Astrocyte (in vitro differentiated cells and primary cell): ENCODE data around the gene SYPL2.

Experiments
- EZH2 ChIP-seq: IDR thresholded peaks from 2 replicates; pipeline ENCODE4 v1.6.1; 2012; ENCODE audit warnings: mild to moderate bottlenecking, low read length, inconsistent platforms; ENCODE audit not compliant: insufficient read depth
- TF ChIP-seq, protein P1 (sequence below): IDR thresholded peaks from 2 replicates; pipeline ENCODE4 v1.5.1; 2011; ENCODE audit warnings: low read depth, mild to moderate bottlenecking, inconsistent platforms, low read length, moderate library complexity; ENCODE audit not compliant: insufficient read depth

DNA sequence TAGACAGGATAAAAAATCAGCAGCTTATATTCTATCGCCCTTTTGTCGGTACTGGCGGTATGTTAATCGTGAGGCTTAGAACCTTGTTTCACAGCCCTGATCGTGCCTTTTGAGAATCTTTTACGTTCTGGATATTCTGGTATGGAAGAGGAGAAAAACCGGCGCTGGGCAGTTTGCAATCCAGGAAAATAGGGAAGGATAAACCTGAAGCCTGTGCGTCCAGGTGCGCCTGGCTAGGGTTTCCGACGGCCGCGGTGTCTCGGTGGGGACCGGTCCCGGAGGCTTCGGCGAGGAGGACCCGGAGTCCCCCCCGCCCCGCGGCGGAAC, 258 bp upstream of the SYPL2 start:
- TF ChIP-seq, protein P1, sequence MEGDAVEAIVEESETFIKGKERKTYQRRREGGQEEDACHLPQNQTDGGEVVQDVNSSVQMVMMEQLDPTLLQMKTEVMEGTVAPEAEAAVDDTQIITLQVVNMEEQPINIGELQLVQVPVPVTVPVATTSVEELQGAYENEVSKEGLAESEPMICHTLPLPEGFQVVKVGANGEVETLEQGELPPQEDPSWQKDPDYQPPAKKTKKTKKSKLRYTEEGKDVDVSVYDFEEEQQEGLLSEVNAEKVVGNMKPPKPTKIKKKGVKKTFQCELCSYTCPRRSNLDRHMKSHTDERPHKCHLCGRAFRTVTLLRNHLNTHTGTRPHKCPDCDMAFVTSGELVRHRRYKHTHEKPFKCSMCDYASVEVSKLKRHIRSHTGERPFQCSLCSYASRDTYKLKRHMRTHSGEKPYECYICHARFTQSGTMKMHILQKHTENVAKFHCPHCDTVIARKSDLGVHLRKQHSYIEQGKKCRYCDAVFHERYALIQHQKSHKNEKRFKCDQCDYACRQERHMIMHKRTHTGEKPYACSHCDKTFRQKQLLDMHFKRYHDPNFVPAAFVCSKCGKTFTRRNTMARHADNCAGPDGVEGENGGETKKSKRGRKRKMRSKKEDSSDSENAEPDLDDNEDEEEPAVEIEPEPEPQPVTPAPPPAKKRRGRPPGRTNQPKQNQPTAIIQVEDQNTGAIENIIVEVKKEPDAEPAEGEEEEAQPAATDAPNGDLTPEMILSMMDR: no peak
- no peak for TF ChIP-seq EZH2
